ENCODE measurements around the gene TULP1. TPM values are rescaled to one million over a fixed set of nuclear protein-coding genes. Genes with fewer than 3 reads are reported as not detected.

The TULP1 gene
- total RNA-seq, 1 experiment from 2014 or later = not detected

- peaks cover 38 to 73% (median 70%) of the 10 kb centered on the region in 3 experiments for H3K36me3 Mint-ChIP-seq (ENCODE audit: insufficient read depth in 1 of 3, low read depth in 3 of 3)
- Histone ChIP-seq H2AFZ (ENCODE audit: low read length) (no peak overlapping the region), H2AK5ac (ENCODE audit: insufficient read length, low read length) (no peak overlapping the region), H3K9ac (ENCODE audit: extremely low read depth, insufficient read length, low read length) (no peak overlapping the region), H3K4me1 (ENCODE audit: insufficient read depth, low read length) (peaks cover 3% of the 10 kb centered on the region; the same call in 1 of the 2 replicates), H2BK20ac (ENCODE audit: low read depth, low read length, poor library complexity, severe bottlenecking) (no peak overlapping the region), H3K23ac (ENCODE audit: insufficient read length, low read depth, low read length) (no peak overlapping the region), H4K20me1 (ENCODE audit: control insufficient read depth, insufficient read depth, insufficient read length) (no peaks in the 10 kb centered on the region), H3K79me2 (ENCODE audit: insufficient read depth, low read length) (peaks cover 19% of the 10 kb centered on the region; the same call in 1 of the 2 replicates), H3K27ac (ENCODE audit: insufficient read length, low read depth, low read length) (no peak overlapping the region), H3K18ac (ENCODE audit: insufficient read length, low read depth, low read length) (no peak overlapping the region), H3K4ac (ENCODE audit: low read depth, low read length) (no peak overlapping the region), H2BK12ac (ENCODE audit: insufficient read length, low read depth, low read length) (no peak overlapping the region), H3K4me2 (ENCODE audit: insufficient read depth, insufficient read length, low read length) (no peak overlapping the region), H3K9me3 (ENCODE audit: control insufficient read depth, low read depth, low read length) (no peaks in the 10 kb centered on the region), H2BK5ac (ENCODE audit: insufficient read length, low read length) (no peak overlapping the region), H3K79me1 (ENCODE audit: insufficient read depth, low read depth, low read length, poor library complexity, severe bottlenecking) (peaks cover 3% of the 10 kb centered on the region), H3K23me2 (ENCODE audit: insufficient read length, low read depth, low read length, poor library complexity, severe bottlenecking) (peaks cover 15% of the 10 kb centered on the region), H4K5ac (ENCODE audit: insufficient read length, low read depth, low read length) (no peak overlapping the region), H4K8ac (replicated peaks; ENCODE audit: insufficient read length, low read depth, low read length) (no peak overlapping the region), H3K14ac (ENCODE audit: insufficient read depth, low read length) (no peak overlapping the region; the same call in 1 of the 2 replicates), H2BK120ac (ENCODE audit: low read depth, low read length, poor library complexity, severe bottlenecking) (no peak overlapping the region), H2BK15ac (ENCODE audit: low read depth, low read length) (no peak overlapping the region), H3K27me3 (ENCODE audit: insufficient read depth, low read length) (no peaks in the 10 kb centered on the region), H4K91ac (ENCODE audit: insufficient read length, low read depth, low read length) (no peak overlapping the region), H3T11ph (ENCODE audit: low read length) (no peak overlapping the region), H3K56ac (ENCODE audit: insufficient read length, low read depth, low read length) (no peak overlapping the region)
- DNase-seq = no peak
- H3K4me1 Mint-ChIP-seq = peaks cover 30 to 44% of the 10 kb centered on the region in 2 experiments
- peaks cover 7% of the 10 kb centered on the region for H3K27me3 Mint-ChIP-seq (ENCODE audit: low read depth)
- H3K9me3 Mint-ChIP-seq = peaks cover 6 to 7% of the 10 kb centered on the region in 2 experiments; a peak in 4 of 5 replicates
- no peak for TF ChIP-seq CTCF (conservative IDR thresholded peaks at IDR 0.05)
- WGBS (ENCODE audit: extremely low coverage, insufficient read length, low lambda C conversion rate) = no CpG with 5 or more reads among the region's 8 CpGs
- H3K27ac Mint-ChIP-seq = peak overlapping the region in 2 of 3 experiments; percentile 69 to 93; a peak in 5 of 7 replicates
- H3K4me3 Mint-ChIP-seq = peak overlapping the region; percentile 61 to 91
These were observed 40.8 kb downstream of the TULP1 start for GRCh38 chr6:35471836-35472345.
